Endothelial cell of umbilical vein (primary cell): ENCODE data around the gene PRMT7.

Experiments
- EZH2 ChIP-seq: IDR thresholded peaks from 2 replicates; pipeline ENCODE4 v1.6.1; 2012; ENCODE audit warnings: borderline replicate concordance, low read depth, mild to moderate bottlenecking, moderate library complexity, low read length, inconsistent platforms; ENCODE audit not compliant: severe bottlenecking
- POLR2A ChIP-seq: IDR thresholded peaks from 2 replicates; pipeline ENCODE4 v1.6.1; 2012; ENCODE audit warnings: low read depth, mild to moderate bottlenecking, control low read depth, low read length
- POLR2AphosphoS5 ChIP-seq: IDR thresholded peaks from 2 replicates; pipeline ENCODE4 v1.6.1; 2012; ENCODE audit warnings: low read depth, mild to moderate bottlenecking, control low read depth, low read length, moderate library complexity; ENCODE audit not compliant: insufficient read depth
- TF ChIP-seq, protein P1 (sequence below), 2 donors: IDR thresholded peaks; 1 replicate in 1 of 2; 2 replicates in 1 of 2; pipeline ENCODE4 v1.5.1; 2011; ENCODE audit warnings: low read length in 2 of 2, mild to moderate bottlenecking in 2 of 2, moderate library complexity in 2 of 2, control low read depth in 1 of 2, inconsistent platforms in 1 of 2, low read depth in 1 of 2; ENCODE audit not compliant: insufficient read depth in 1 of 2; ENCODE audit errors: extremely low read depth in 1 of 2
- TF ChIP-seq, protein P2 (sequence below): IDR thresholded peaks from 2 replicates; pipeline ENCODE4 v1.6.1; 2011; ENCODE audit not compliant: insufficient read depth, insufficient read length

DNA sequence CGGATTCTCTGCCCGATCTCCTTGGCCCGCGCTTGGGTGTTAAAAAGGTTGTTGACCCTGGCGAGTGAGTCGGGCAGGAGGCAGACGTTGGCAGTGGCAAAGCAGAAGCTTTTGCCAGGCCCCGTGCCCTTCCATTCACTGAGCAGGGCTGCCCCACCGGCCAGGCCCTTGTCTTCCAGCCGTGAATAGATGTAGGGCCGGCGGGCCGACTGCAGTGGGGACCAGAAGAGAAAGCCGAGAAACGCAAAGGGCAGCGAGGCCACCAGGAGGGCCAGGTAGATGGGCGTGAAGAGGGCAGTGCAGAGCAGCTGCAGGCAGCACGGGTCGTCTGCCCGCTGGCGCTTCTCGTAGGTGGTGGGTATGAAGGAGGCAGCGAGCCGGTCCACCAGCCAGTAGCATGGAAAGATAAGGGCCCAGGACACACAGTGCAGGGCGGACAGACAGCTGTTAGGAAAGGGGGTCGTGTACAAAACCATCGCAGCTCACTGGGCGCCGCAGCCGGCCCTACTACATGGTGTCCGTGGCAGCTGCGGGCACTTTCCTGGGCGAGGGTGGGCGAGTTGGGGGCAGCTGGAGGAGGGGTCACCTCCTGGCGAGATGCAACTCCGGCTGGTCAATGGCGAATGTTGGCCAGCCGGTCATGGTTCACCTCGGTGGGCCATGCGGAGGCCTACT, 61.0 kb downstream of the PRMT7 start:
- TF ChIP-seq, protein P1, sequence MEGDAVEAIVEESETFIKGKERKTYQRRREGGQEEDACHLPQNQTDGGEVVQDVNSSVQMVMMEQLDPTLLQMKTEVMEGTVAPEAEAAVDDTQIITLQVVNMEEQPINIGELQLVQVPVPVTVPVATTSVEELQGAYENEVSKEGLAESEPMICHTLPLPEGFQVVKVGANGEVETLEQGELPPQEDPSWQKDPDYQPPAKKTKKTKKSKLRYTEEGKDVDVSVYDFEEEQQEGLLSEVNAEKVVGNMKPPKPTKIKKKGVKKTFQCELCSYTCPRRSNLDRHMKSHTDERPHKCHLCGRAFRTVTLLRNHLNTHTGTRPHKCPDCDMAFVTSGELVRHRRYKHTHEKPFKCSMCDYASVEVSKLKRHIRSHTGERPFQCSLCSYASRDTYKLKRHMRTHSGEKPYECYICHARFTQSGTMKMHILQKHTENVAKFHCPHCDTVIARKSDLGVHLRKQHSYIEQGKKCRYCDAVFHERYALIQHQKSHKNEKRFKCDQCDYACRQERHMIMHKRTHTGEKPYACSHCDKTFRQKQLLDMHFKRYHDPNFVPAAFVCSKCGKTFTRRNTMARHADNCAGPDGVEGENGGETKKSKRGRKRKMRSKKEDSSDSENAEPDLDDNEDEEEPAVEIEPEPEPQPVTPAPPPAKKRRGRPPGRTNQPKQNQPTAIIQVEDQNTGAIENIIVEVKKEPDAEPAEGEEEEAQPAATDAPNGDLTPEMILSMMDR (IDR thresholded peaks at IDR 0.05; ENCODE audit: extremely low read depth in 1 of 2, insufficient read depth in 1 of 2, low read depth in 1 of 2, low read length in 2 of 2): no peak
- TF ChIP-seq, protein P2, sequence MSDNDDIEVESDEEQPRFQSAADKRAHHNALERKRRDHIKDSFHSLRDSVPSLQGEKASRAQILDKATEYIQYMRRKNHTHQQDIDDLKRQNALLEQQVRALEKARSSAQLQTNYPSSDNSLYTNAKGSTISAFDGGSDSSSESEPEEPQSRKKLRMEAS: no peak
- TF ChIP-seq POLR2A (no peak), EZH2 (no peak), POLR2AphosphoS5 (no peak)
